Measurements from ENCODE around the gene SH2D3A.
A peak's percentile ranks its signal among the peaks of the same experiment; 100 is the strongest.
"Not testable (repeated sequence)": the region's sequence is repeated elsewhere in the genome, so short reads cannot be mapped to it uniquely, and the experiment has no call there.

SH2D3A gene

DNA sequence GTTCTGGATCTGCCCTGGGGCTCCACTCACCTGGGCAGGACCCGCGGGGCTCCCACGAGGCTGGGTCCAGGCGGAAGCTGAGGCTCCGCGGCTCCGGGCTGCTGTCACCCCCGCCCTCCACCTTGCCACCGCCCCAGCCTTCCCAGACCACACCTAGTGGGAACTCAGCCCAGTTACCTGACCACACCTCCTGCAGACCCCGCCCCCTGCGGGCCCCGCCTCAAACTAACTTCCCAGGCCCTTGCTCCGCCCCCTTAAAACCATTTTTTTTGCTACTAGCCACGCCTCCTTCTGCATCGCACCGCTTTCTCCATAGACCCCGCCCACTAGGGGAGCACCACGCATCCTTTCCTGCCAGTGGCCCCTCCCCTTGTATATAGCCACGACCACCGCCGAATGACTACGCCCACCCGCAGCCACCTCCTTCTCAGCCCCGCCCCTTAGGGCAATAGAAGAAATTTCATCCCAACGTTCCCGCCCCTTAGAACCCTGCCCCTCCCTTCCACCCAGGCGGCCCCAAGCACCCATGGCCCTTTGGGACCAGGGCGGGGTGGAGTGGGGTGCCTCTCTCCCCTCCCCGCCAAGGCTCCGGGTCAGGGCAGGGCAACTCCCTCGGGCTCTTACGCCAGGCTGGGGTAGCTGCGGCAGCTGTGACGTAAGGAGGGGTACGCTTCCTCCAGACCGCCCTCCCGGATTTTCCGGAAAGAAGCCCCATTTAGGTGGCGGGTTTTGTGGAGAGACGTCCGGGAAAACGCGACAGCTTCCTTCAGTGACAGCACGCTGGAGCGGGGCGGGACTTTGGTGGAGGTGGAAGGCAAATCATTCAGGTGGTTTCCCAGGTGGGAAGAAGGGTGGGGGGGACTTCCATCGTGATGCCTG lies at the start of gene SH2D3A:
Gene SH2D3A, minus strand, starts transcription at position 79 of the 879 bp plus-strand sequence. CDS start 3,687 bp downstream, outside the sequence.
- peak; percentile 74 for DNase-seq
- in situ Hi-C loops (cut with HindIII; ENCODE audit: low pct_ligation_motif_present, low pct_unique_long_range_greater_than_20kb, low sequenced_read_pairs): no loop called here

DNA sequence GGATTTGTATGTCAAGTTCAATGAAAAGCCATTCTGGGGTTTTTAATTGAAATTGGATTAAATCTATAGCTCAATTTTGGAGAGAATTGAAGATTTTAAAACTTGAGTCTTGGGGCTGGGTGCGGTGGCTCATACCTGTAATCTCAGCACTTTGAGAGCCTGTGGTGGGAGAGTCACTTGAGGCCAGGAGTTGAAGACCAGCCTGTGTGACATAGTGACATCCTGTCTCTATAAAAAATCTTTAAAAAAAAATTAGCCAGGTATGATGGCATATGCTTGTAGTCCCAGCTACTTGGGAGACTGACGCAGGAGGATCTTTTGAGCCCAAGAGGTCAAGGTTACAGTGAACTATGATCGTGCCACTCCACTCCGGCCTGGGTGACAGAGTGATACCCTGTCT lies 46.4 kb upstream of the SH2D3A start:
- in situ Hi-C loops (cut with HindIII; ENCODE audit: low pct_ligation_motif_present, low pct_unique_long_range_greater_than_20kb, low sequenced_read_pairs): no loop called here
- DNase-seq: no peak

GRCh38 chr19:6812612-6813011 lies 45.4 kb upstream of the SH2D3A start:
- in situ Hi-C loops (cut with HindIII; ENCODE audit: low pct_ligation_motif_present, low pct_unique_long_range_greater_than_20kb, low sequenced_read_pairs): no loop called here
- DNase-seq: no peak

DNA sequence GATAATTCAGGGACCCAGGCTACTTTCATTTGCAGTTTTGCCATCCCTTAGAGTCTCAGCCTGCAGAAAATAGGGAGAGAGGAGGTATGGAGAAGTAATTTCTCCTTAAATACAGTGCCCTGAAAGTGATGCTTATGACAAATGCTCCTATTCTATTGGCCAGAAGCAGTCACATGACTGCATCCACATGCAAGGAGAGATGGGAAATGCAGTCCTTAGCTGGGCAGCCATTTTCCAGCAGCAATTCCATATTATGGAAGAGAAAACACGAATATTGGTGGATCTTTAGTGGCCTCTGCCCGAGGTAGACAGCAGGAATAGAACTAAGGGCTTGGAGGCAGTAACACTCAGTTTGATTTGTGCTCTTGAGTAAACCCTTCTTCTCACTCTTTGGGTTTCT lies 44.7 kb upstream of the SH2D3A start:
- peak; percentile 42 for DNase-seq
- in situ Hi-C loops (cut with HindIII; ENCODE audit: low pct_ligation_motif_present, low pct_unique_long_range_greater_than_20kb, low sequenced_read_pairs): no loop called here

DNA sequence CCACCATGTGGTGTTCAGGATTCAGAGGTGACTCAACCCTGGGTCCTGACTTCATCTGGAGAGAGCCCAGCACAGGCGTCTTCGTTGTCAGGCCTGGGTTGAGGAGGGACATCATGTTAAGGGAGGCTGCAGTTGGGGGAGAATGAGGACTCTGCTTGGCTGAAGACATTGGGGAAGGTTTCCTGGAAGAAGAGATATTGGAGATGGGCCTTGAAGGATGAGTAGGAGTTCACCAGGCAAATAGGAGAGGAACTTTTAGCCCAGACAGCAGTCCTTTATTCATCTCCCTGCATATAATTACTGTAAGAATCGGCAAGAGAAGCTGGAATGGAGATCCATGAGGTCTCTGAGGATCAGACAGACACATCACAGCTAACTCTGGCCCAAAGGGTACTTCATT lies 44.1 kb upstream of the SH2D3A start:
- DNase-seq: no peak
- in situ Hi-C loops (cut with HindIII; ENCODE audit: low pct_ligation_motif_present, low pct_unique_long_range_greater_than_20kb, low sequenced_read_pairs): no loop called here

DNA sequence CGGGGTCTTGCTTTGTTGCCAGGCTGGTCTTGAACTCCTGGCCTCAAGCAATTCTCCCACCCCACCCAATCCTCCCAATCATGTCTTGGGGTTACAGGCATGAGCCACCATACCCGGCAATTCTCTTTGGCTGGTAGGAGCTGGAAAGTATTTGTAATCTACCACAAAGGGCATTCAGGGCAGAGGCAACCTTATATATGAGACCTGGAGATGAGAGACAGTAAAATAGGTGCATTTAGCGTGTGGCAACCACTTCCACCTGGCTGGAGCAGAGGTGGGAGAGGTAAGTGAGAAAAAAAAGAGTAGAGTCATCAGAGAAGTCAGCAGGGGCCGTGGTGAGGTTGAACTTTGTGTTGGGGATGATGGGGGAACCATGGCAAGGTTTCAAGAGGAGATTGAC lies 42.0 kb upstream of the SH2D3A start:
- DNase-seq: no peak
- in situ Hi-C loops (cut with HindIII; ENCODE audit: low pct_ligation_motif_present, low pct_unique_long_range_greater_than_20kb, low sequenced_read_pairs): no loop called here

DNA sequence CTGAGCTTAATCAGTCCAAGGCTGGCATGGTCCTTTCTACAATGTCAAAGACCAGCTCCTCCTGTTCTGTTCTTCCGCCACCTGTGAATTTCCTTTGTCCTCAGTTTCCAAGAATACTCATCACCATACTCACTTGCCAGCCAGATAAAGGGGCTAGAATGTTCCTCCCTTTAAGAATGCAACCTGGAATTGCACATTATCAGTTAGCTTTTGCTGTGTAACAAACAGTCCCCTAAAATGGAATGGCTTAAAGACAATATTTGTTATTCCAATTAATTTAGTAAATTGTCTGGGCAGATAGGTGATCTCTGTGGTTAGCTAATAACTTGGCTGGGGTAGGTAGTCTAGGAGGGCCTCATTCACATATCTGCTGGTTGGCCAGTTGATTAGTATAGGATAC lies 41.3 kb upstream of the SH2D3A start:
- no peak for DNase-seq
- in situ Hi-C loops (cut with HindIII; ENCODE audit: low pct_ligation_motif_present, low pct_unique_long_range_greater_than_20kb, low sequenced_read_pairs): no loop called here

DNA sequence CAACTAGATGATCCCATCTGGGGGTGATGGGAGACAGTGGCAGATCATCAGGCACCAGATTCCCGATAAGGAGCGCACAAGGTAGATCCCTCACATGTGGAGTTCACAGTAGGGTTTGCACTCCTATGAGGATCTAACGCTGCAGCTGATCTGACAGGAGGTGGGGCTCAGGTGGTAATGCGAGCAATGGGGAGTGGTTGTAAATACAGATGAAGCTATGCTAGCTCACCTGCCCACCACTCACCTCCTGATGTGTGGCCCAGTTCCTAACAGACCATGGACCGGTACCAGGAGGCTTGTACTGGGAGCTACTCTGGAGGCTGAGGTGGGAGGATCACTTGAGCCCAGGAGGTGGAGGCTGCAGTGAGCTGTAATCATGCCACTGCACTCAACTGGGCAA lies 40.1 kb upstream of the SH2D3A start:
- DNase-seq: no peak
- in situ Hi-C loops (cut with HindIII; ENCODE audit: low pct_ligation_motif_present, low pct_unique_long_range_greater_than_20kb, low sequenced_read_pairs): no loop called here

DNA sequence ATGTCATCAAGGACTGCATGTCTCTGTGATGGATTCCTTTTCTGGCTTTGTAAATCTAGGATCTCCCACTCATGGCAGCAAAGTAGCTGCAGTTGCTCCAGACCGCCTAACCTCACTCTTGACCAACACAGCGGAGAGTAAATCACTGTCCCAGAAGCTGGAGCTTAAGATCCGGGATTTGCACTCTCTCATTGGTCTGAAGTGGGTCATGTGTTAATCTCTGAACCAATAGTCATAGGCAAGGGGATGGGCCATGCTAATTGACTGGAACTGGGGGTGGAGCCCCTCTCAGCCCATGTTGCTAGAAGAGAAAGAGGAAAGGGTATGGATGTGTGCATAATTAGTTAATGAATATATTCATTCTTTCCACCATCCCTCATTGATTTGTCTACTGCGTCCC lies 39.3 kb upstream of the SH2D3A start:
- in situ Hi-C loops (cut with HindIII; ENCODE audit: low pct_ligation_motif_present, low pct_unique_long_range_greater_than_20kb, low sequenced_read_pairs): no loop called here
- DNase-seq: no peak

DNA sequence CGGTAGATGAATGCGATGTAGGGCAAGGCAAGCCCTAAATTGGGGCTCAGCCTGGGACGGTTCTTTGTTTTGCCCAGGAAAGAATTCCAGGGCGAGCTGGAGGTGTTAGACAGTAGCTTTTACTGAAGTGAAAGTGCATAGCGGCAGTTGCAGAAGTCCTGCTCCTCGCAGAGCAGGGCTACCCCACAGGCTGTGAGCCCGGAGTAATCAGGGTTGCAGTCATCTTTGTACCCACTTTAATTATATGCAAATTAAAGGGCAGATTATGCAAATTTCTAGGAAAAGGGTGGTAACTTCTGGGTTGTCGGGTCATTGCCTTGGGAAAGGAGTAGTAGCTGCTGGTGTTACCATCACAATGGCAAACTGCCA lies 35.8 kb upstream of the SH2D3A start:
- no peak for DNase-seq
- in situ Hi-C loops (cut with HindIII; ENCODE audit: low pct_ligation_motif_present, low pct_unique_long_range_greater_than_20kb, low sequenced_read_pairs): no loop called here

DNA sequence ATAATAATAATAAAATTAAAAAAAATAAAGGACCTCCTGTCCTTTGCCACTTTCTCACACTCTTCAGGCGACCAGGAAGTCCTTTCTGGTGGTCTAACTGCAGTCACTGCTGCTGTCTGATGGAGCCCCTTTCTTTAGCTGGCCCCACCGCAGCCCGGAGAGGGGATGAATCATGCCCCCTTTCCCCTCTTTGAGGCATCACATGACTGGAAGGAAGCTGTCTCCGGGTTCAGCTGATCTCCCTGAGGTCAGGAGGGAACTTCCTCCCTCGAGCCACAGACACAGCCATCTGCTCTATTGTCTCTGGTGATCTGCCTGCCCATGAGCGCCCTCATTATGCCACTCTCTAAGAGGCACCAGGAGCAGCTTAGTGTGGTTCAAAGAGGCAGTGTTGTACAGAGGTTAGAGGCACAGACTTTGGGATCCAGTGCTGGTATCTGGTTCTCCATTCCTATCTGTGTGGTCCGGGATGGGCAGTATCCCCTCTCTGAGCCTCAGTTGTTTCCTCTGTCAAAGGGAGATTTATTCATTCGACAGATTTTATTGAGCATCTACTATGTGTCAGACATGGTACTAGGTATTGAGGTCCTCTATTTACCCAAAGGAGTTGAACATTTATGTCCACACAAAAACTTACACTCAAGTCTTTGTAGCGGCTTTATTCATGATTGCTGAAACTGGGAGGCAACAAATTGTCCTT lies 35.3 kb upstream of the SH2D3A start:
- in situ Hi-C loops (cut with HindIII; ENCODE audit: low pct_ligation_motif_present, low pct_unique_long_range_greater_than_20kb, low sequenced_read_pairs): no loop called here
- DNase-seq: no peak

DNA sequence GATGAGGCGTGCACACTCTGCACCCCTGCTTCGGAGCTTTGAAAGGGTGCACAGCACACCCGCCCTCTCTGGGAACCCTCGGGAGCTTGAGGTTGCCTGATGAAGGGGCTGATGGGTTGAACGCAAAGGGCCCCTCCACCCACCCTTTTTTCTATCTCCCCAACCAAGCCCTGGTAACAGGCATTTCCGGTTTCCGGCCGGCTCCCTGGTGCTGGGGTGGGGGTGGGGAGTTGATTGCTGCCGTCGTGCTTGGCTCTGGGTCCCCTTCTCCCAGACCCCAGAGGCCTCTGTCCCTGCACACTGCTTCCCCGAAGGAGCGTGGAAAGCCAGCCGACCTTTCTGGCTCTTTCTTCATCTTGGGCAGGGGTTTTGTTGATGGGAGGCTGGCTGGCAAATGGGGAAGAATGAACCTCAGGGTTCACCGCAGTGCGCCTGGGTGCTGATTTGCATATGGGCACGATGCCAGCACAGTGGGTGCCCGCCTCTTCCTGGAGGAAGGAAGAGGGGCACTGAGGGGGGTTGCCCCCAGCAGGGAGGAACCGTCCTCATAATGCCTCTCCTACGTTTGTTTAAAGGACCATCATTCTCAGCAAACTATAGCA lies 34.4 kb upstream of the SH2D3A start:
- in situ Hi-C loops (cut with HindIII; ENCODE audit: low pct_ligation_motif_present, low pct_unique_long_range_greater_than_20kb, low sequenced_read_pairs): no loop called here
- peak; percentile 40 for DNase-seq

GRCh38 chr19:6800991-6801484 lies 33.8 kb upstream of the SH2D3A start:
- in situ Hi-C loops (cut with HindIII; ENCODE audit: low pct_ligation_motif_present, low pct_unique_long_range_greater_than_20kb, low sequenced_read_pairs): no loop called here
- DNase-seq: peak; percentile 66

- in situ Hi-C loops (cut with HindIII; ENCODE audit: low pct_ligation_motif_present, low pct_unique_long_range_greater_than_20kb, low sequenced_read_pairs); DNase-seq: not testable (repeated sequence)
Observed at GRCh38 chr19:6800160-6800790, 33.0 kb upstream of the SH2D3A start.

DNA sequence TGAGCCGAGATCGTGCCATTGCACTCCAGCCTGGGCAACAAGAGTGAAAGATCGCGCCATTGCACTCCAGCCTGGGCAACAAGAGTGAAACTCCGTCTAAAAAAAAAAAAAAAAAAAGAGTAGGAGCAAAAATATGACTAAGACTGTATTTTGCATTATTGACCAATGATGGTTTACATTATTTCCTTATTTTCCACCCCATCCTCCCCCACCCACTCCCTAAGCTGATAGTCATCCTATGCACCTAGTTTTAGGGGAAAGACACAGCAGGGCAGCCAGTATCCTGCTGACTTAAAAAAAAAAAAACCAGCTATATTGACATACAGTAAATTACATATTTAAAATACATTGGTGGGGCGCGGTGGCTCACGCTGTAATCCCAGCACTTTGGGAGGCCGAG lies 30.4 kb upstream of the SH2D3A start:
- DNase-seq: no peak
- in situ Hi-C loops (cut with HindIII; ENCODE audit: low pct_ligation_motif_present, low pct_unique_long_range_greater_than_20kb, low sequenced_read_pairs): no loop called here

DNA sequence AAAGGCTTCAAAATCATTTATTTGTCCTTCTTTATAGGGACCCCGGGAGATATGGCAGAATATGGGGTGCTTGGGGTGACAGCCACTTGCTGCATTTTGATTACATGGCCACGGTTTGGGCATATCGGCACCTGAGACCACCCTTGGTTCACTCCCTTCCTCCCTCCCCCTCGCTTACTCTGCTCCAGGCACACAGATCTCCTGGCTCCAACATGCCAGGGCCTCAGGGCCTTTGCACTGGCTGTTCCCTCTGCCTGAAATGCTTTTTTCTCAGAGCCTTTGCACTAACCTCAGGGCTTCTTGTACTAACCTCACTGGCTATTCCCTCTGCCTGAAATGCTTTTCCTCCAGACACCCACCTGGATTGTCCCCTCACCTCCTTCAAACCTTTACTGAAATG lies 29.0 kb upstream of the SH2D3A start:
- in situ Hi-C loops (cut with HindIII; ENCODE audit: low pct_ligation_motif_present, low pct_unique_long_range_greater_than_20kb, low sequenced_read_pairs): no loop called here
- no peak for DNase-seq

GRCh38 chr19:6794686-6795431 lies 27.6 kb upstream of the SH2D3A start:
- in situ Hi-C loops (cut with HindIII; ENCODE audit: low pct_ligation_motif_present, low pct_unique_long_range_greater_than_20kb, low sequenced_read_pairs): no loop called here
- no peak for DNase-seq

DNA sequence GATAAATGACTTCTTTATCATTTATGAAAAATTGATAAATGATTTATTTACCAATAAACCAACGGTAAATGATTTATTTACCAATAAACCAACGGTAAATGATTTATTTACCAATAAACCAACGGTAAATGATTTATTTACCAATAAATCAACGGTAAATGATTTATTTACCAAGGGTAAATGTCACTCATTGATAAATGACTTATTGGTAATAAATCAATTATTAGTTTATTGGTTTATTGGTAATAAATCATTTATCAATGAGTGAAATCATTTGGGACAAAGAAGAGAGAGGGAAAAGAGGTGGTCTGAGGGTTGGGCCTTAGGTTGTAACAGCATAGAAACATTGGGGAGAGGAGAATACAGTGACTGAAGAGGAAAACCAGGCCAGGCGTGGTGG lies 26.7 kb upstream of the SH2D3A start:
- no peak for DNase-seq
- in situ Hi-C loops (cut with HindIII; ENCODE audit: low pct_ligation_motif_present, low pct_unique_long_range_greater_than_20kb, low sequenced_read_pairs): no loop called here
